SK-N-SH (cell line): ENCODE data around the gene PKP4. TPM values are rescaled to one million over a fixed set of nuclear protein-coding genes. Genes with fewer than 3 reads are reported as not detected.

Source experiments
- CTCF ChIA-PET: fragments of 300-600, 350-600 bp; formaldehyde crosslinking; extraction: SDS; loops from one replicate; lab custom pipeline; 2021; lab: Yijun Ruan, JAX
- POLR2A ChIA-PET: fragments of 350-600 bp; sonication (Branson Sonifier 250); formaldehyde crosslinking; extraction: SDS; loops from one replicate; lab custom pipeline; 2020; ENCODE audit warnings: antibody characterized with exemption, inconsistent platforms; lab: Yijun Ruan, JAX
- DNase-seq: peaks from one replicate; pipeline ENCODE4 v3.0.0; 2012
- H2AFZ ChIP-seq: fragments of 200-600 bp; sonication (generic); 2 replicates; pipeline ENCODE4 v1.8.1; 2016; ENCODE audit warnings: antibody characterized with exemption, mild to moderate bottlenecking, low read depth
- H3F3A ChIP-seq: fragments of 200-600 bp; sonication (generic); replicated peaks from 2 replicates; pipeline ENCODE3; 2016; ENCODE audit warnings: antibody characterized with exemption, mild to moderate bottlenecking; ENCODE audit not compliant: insufficient read depth
- H3K27ac ChIP-seq, 2 experiments: fragments of 200-500 bp in 1 of 2; fragments of 200-600 bp in 1 of 2; sonication (Bioruptor generic) in 1 of 2; sonication (generic), shearing (Covaris generic) in 1 of 2; 2 replicates each; pipeline versions ENCODE4 v1.5.1 to v1.6.1; 2014 to 2016; ENCODE audit warnings: low read depth in 2 of 2, inconsistent platforms in 1 of 2, low read length in 1 of 2, mild to moderate bottlenecking in 1 of 2, mixed read lengths in 1 of 2
- H3K27me3 ChIP-seq: fragments of 200-600 bp; sonication (generic), shearing (Covaris generic); 2 replicates; pipeline ENCODE4 v1.6.1; 2016; ENCODE audit warnings: mixed run types; ENCODE audit not compliant: insufficient read depth
- H3K36me3 ChIP-seq, 2 experiments: fragments of 200-500 bp in 1 of 2; fragments of 200-600 bp in 1 of 2; sonication (Bioruptor generic) in 1 of 2; sonication (generic) in 1 of 2; replicated peaks in 1 of 2; 2 replicates each; pipeline versions ENCODE3 to v1.5.1; 2014 to 2016; ENCODE audit warnings: low read length in 1 of 2, mild to moderate bottlenecking in 1 of 2; ENCODE audit not compliant: insufficient read depth in 2 of 2, control insufficient read depth in 1 of 2
- H3K4me1 ChIP-seq, 2 experiments: fragments of 200-500 bp in 1 of 2; fragments of 200-600 bp in 1 of 2; sonication (Bioruptor generic) in 1 of 2; sonication (generic), shearing (Covaris generic) in 1 of 2; 2 replicates each; pipeline versions ENCODE4 v1.5.1 to v1.6.1; 2014 to 2016; ENCODE audit warnings: low read depth in 1 of 2, low read length in 1 of 2, mixed run types in 1 of 2; ENCODE audit not compliant: insufficient read depth in 2 of 2, control insufficient read depth in 1 of 2
- H3K4me2 ChIP-seq: fragments of 200-600 bp; sonication (generic), shearing (Covaris generic); 2 replicates; pipeline ENCODE4 v1.6.1; 2017; ENCODE audit warnings: mixed run types
- H3K4me3 ChIP-seq, 2 experiments: fragments of 200-500 bp in 1 of 2; fragments of 200-600 bp in 1 of 2; sonication (Bioruptor generic) in 1 of 2; sonication (generic), shearing (Covaris generic) in 1 of 2; 2 replicates each; pipeline versions ENCODE4 v1.5.1 to v1.8.1; 2014 to 2016; ENCODE audit warnings: low read depth in 2 of 2, inconsistent platforms in 1 of 2, low read length in 1 of 2, mild to moderate bottlenecking in 1 of 2, mixed read lengths in 1 of 2, moderate library complexity in 1 of 2
- H3K79me2 ChIP-seq: fragments of 200-600 bp; sonication (generic); 2 replicates; pipeline ENCODE4 v1.8.1; 2017; ENCODE audit warnings: mild to moderate bottlenecking; ENCODE audit not compliant: insufficient read depth
- H3K9ac ChIP-seq: fragments of 200-600 bp; sonication (generic); 2 replicates; pipeline ENCODE4 v1.6.1; 2017; ENCODE audit warnings: mixed run types
- H3K9me2 ChIP-seq: fragments of 200-600 bp; sonication (generic); 2 replicates; pipeline ENCODE4 v1.6.1; 2017; ENCODE audit warnings: mixed run types
- H3K9me3 ChIP-seq: fragments of 200-600 bp; sonication (generic); 2 replicates; pipeline ENCODE4 v1.6.1; 2017; ENCODE audit warnings: mixed run types, mild to moderate bottlenecking, moderate library complexity
- H4K20me1 ChIP-seq: fragments of 200-600 bp; sonication (generic); 2 replicates; pipeline ENCODE4 v1.6.1; 2017; ENCODE audit warnings: mild to moderate bottlenecking, mixed run types; ENCODE audit not compliant: insufficient read depth
- CHD2 ChIP-seq: fragments of 150-350 bp; IDR thresholded peaks from 2 replicates; pipeline ENCODE4 v1.6.1; 2018; ENCODE audit warnings: low read length; ENCODE audit not compliant: partially characterized antibody
- ELF1 ChIP-seq: IDR thresholded peaks from 2 replicates; pipeline ENCODE4 v1.4.0; 2012
- EZH2phosphoT487 ChIP-seq: fragments of 200-600 bp; sonication (generic); IDR thresholded peaks from 2 replicates; pipeline ENCODE4 v1.6.1; 2017; ENCODE audit warnings: low read depth, mixed run types, mild to moderate bottlenecking, antibody characterized with exemption, moderate library complexity, borderline replicate concordance
- FOXJ3 ChIP-seq: sonication (generic); formaldehyde crosslinking; IDR thresholded peaks from 2 replicates; pipeline ENCODE4 v1.5.1; 2020; ENCODE audit warnings: mild to moderate bottlenecking, missing genetic modification reagents
- GABPA ChIP-seq: IDR thresholded peaks from 2 replicates; pipeline ENCODE4 v1.4.0; 2012; ENCODE audit warnings: low read depth, mild to moderate bottlenecking
- JUND ChIP-seq: IDR thresholded peaks from 2 replicates; pipeline ENCODE4 v1.4.0; 2012
- MAX ChIP-seq: IDR thresholded peaks from 2 replicates; pipeline ENCODE4 v1.4.0; 2012; ENCODE audit warnings: low read depth
- NFIC ChIP-seq: IDR thresholded peaks from 2 replicates; pipeline ENCODE4 v1.4.0; 2012; ENCODE audit warnings: borderline replicate concordance
- NRF1 ChIP-seq: IDR thresholded peaks from 2 replicates; pipeline ENCODE4 v1.6.1; 2012; ENCODE audit warnings: low read depth, mild to moderate bottlenecking, low read length
- PBX3 ChIP-seq: IDR thresholded peaks from 2 replicates; pipeline ENCODE4; 2012
- RAD21 ChIP-seq: IDR thresholded peaks from 2 replicates; pipeline ENCODE4 v1.6.1; 2012; ENCODE audit warnings: mild to moderate bottlenecking, low read length
- RCOR1 ChIP-seq: fragments of 150-350 bp; IDR thresholded peaks from 2 replicates; pipeline ENCODE4 v1.6.1; 2017; ENCODE audit warnings: antibody characterized with exemption, low read length
- REST ChIP-seq: IDR thresholded peaks from 2 replicates; pipeline ENCODE4 v1.6.1; 2012; ENCODE audit warnings: mild to moderate bottlenecking, low read depth, low read length, moderate library complexity
- RFX5 ChIP-seq: IDR thresholded peaks from 2 replicates; pipeline ENCODE4 v1.6.1; 2012; ENCODE audit warnings: mild to moderate bottlenecking, improper control_type of control experiment, low read length
- RXRA ChIP-seq: IDR thresholded peaks from 2 replicates; pipeline ENCODE4 v1.4.0; 2012; ENCODE audit warnings: low read depth, mild to moderate bottlenecking, borderline replicate concordance
- TCF12 ChIP-seq: IDR thresholded peaks from 2 replicates; pipeline ENCODE4 v1.4.0; 2012
- TEAD4 ChIP-seq: IDR thresholded peaks from 2 replicates; pipeline ENCODE4 v1.4.0; 2012; ENCODE audit warnings: mild to moderate bottlenecking, borderline replicate concordance; ENCODE audit not compliant: insufficient read depth
- USF1 ChIP-seq: IDR thresholded peaks from 2 replicates; pipeline ENCODE4 v1.4.0; 2012; ENCODE audit warnings: low read depth, borderline replicate concordance
- USF2 ChIP-seq: fragments of 150-350 bp; IDR thresholded peaks from 2 replicates; pipeline ENCODE4 v1.6.1; 2017; ENCODE audit warnings: antibody characterized with exemption, low read length, low read depth, borderline replicate concordance
- YY1 ChIP-seq: IDR thresholded peaks from 2 replicates; pipeline ENCODE4 v1.4.0; 2012; ENCODE audit warnings: low read depth, mild to moderate bottlenecking
- WGBS: methylation state at CpG from one replicate; pipeline ENCODE4 v1.1.6; 2017; ENCODE audit warnings: low lambda C conversion rate; 5-methylcytosine and 5-hydroxymethylcytosine counted together
- polyA plus RNA-seq, 3 experiments: library from polyadenylated mRNA; depleted of rRNA; stranded (reverse); fragments of >200 nt; gene quantifications; 2 replicates each; pipeline ENCODE4 v1.2.3, GENCODE V29; 2012

PKP4 gene
- polyA plus RNA-seq, 1 of the 3 experiments (the other 2 are of a cell fraction), result 10.9 TPM

GRCh38 chr2:158649846-158650245, 193.1 kb downstream of the PKP4 start:
- 100% methylated on average over 2 of the region's 2 CpGs for WGBS
- Histone ChIP-seq H3K9ac (no peak overlapping the region), H3F3A (no peaks in the 10 kb centered on the region), H4K20me1 (no peaks in the 10 kb centered on the region), H3K27ac (no peak overlapping the region), H3K36me3 (peaks cover 0 to 5% of the 10 kb centered on the region in 2 experiments), H3K4me3 (no peak overlapping the region), H3K4me1 (peaks cover 0 to 8% of the 10 kb centered on the region in 2 experiments; a peak in 1 of 4 replicates), H2AFZ (no peak overlapping the region), H3K9me2 (no peaks in the 10 kb centered on the region), H3K27me3 (no peaks in the 10 kb centered on the region), H3K9me3 (no peaks in the 10 kb centered on the region), H3K79me2 (no peaks in the 10 kb centered on the region), H3K4me2 (no peak overlapping the region)
- TF ChIP-seq EZH2phosphoT487 (no peak), PBX3 (no peak), RAD21 (no peak), JUND (no peak), USF2 (no peak), GABPA (no peak), ELF1 (no peak), RCOR1 (no peak), TEAD4 (no peak), NRF1 (no peak), TCF12 (no peak), REST (no peak), RXRA (no peak), RFX5 (no peak), CHD2 (no peak), NFIC (no peak), USF1 (no peak), FOXJ3 (no peak), MAX (no peak), YY1 (no peak)
- ChIA-PET POLR2A (interaction anchor here (0.5 kb wide), 1 partner anchor 18 kb away, joined by 3 read pairs; no protein-coding TSS in a partner anchor), CTCF (interaction anchor here (1.5 kb wide), 1 partner anchor 95 kb away, joined by 3 read pairs; no protein-coding TSS in a partner anchor)
- DNase-seq, result no peak
